H1 (cell line): ENCODE results near the gene AMPD1.

ENCODE experiments used
- POLR2A ChIP-seq, 2 experiments: IDR thresholded peaks; 1 replicate in 1 of 2; 2 replicates in 1 of 2; pipeline ENCODE4 v1.6.1; 2011; ENCODE audit warnings: low read depth in 2 of 2, low read length in 2 of 2, mild to moderate bottlenecking in 2 of 2; ENCODE audit errors: control extremely low read depth in 1 of 2
- POLR2AphosphoS5 ChIP-seq: IDR thresholded peaks from 2 replicates; pipeline ENCODE4 v1.6.1; 2011; ENCODE audit warnings: low read depth, low read length
- TF ChIP-seq, protein P1 (sequence below), 3 experiments: IDR thresholded peaks; 1 replicate in 2 of 3; 2 replicates in 1 of 3; pipeline versions ENCODE4 v1.5.1 to v1.6.1; 2011; ENCODE audit warnings: low read length in 3 of 3, mild to moderate bottlenecking in 3 of 3, inconsistent platforms in 2 of 3, low read depth in 1 of 3, moderate library complexity in 1 of 3; ENCODE audit not compliant: insufficient read depth in 1 of 3; ENCODE audit errors: control extremely low read depth in 1 of 3

DNA sequence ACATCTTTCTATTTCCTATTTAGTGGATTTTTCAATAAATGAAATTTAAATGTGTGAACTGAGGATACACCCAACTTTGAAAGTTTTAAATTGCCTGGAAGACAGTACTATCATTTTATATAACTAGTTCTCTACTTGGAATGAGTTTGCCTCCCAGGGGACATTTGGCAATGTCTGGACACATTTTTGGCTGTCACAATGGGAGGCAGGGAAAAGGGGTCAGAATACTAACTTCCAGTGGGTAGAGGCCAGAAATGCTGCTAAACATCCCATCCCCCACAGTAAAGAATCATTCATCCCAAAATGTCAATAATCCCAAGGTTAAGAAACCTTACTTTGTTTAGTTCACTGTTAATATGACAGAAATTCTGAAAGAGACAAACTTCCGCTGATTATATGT lies 34.4 kb upstream of the AMPD1 start:
- TF ChIP-seq POLR2AphosphoS5 = no peak
- TF ChIP-seq, protein P1, sequence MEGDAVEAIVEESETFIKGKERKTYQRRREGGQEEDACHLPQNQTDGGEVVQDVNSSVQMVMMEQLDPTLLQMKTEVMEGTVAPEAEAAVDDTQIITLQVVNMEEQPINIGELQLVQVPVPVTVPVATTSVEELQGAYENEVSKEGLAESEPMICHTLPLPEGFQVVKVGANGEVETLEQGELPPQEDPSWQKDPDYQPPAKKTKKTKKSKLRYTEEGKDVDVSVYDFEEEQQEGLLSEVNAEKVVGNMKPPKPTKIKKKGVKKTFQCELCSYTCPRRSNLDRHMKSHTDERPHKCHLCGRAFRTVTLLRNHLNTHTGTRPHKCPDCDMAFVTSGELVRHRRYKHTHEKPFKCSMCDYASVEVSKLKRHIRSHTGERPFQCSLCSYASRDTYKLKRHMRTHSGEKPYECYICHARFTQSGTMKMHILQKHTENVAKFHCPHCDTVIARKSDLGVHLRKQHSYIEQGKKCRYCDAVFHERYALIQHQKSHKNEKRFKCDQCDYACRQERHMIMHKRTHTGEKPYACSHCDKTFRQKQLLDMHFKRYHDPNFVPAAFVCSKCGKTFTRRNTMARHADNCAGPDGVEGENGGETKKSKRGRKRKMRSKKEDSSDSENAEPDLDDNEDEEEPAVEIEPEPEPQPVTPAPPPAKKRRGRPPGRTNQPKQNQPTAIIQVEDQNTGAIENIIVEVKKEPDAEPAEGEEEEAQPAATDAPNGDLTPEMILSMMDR (IDR thresholded peaks at IDR 0.05; ENCODE audit: control extremely low read depth in 1 of 3, insufficient read depth in 1 of 3, low read depth in 1 of 3, low read length in 3 of 3) = no peak
- no peak for TF ChIP-seq POLR2A (IDR thresholded peaks at IDR 0.05; ENCODE audit: control extremely low read depth in 1 of 2, low read depth in 2 of 2, low read length in 2 of 2)
